H1 (cell line): ENCODE results near the gene TEX29. TPM values are rescaled to one million over a fixed set of nuclear protein-coding genes. Genes with fewer than 3 reads are reported as not detected.

Source experiments
- ATF2 ChIP-seq: IDR thresholded peaks from 2 replicates; pipeline ENCODE4 v1.6.1; 2012; ENCODE audit warnings: low read length, inconsistent platforms
- CREB1 ChIP-seq: IDR thresholded peaks from 2 replicates; pipeline ENCODE4 v1.6.1; 2012; ENCODE audit warnings: inconsistent platforms
- EP300 ChIP-seq, 2 experiments: IDR thresholded peaks; 1 replicate in 1 of 2; 2 replicates in 1 of 2; pipeline ENCODE4 v1.6.1; 2011 to 2012; ENCODE audit warnings: low read depth in 2 of 2, low read length in 2 of 2, mild to moderate bottlenecking in 2 of 2, borderline replicate concordance in 1 of 2, inconsistent platforms in 1 of 2, moderate library complexity in 1 of 2
- EZH2 ChIP-seq: fragments of 200-600 bp; sonication (generic); IDR thresholded peaks from 2 replicates; pipeline ENCODE4 v1.7.1; 2012; ENCODE audit warnings: low read depth, mild to moderate bottlenecking, moderate library complexity, low read length, inconsistent platforms; ENCODE audit not compliant: severe bottlenecking
- FOSL1 ChIP-seq: IDR thresholded peaks from 2 replicates; pipeline ENCODE4 v1.6.1; 2011; ENCODE audit warnings: mild to moderate bottlenecking, low read depth, low read length, moderate library complexity; ENCODE audit not compliant: insufficient read depth
- RXRA ChIP-seq: IDR thresholded peaks from 2 replicates; pipeline ENCODE4 v1.6.1; 2011; ENCODE audit warnings: low read depth, mild to moderate bottlenecking, low read length, moderate library complexity; ENCODE audit not compliant: insufficient read depth
- SIX5 ChIP-seq: IDR thresholded peaks from 2 replicates; pipeline ENCODE4 v1.6.1; 2011; ENCODE audit warnings: mild to moderate bottlenecking, low read depth, low read length
- SP2 ChIP-seq: IDR thresholded peaks from 2 replicates; pipeline ENCODE4 v1.6.1; 2012; ENCODE audit warnings: mild to moderate bottlenecking, low read length, inconsistent platforms
- polyA plus RNA-seq, 7 experiments: library from polyadenylated mRNA; depleted of rRNA in 3 of 7; stranded (reverse) in 5 of 7; unstranded in 2 of 7; fragments of >200 nt in 5 of 7; fragments of 200-250 nt in 2 of 7; gene quantifications; 1 replicate in 5 of 7; 2 replicates in 1 of 7; 4 replicates in 1 of 7; pipeline versions ENCODE4 v1.2.1 to v1.2.3, GENCODE V29; 2011 to 2013; ENCODE audit warnings: missing spikeins in 2 of 7, mixed read lengths in 2 of 7
- total RNA-seq: library from RNA; stranded (reverse); fragmentation: NEBNext Ultra II Directional; extraction: Animal tissue kit (Norgen Biotek cat#: 25700); gene quantifications from 2 replicates; pipeline ENCODE4 v1.2.1, GENCODE V29; 2021
- TF ChIP-seq, protein P1 (sequence below): fragments of 300-600 bp; sonication (generic); IDR thresholded peaks from 2 replicates; pipeline ENCODE4 v1.7.1; 2012; ENCODE audit warnings: low read length, moderate library complexity, mild to moderate bottlenecking, inconsistent platforms; ENCODE audit not compliant: insufficient replicate concordance

TEX29 gene
- total and polyA plus RNA-seq, 2 of the 8 experiments (the other 6 are each of a cell fraction or from before 2014, with no cell fraction given), result 0.08 TPM; not detected in 1

DNA sequence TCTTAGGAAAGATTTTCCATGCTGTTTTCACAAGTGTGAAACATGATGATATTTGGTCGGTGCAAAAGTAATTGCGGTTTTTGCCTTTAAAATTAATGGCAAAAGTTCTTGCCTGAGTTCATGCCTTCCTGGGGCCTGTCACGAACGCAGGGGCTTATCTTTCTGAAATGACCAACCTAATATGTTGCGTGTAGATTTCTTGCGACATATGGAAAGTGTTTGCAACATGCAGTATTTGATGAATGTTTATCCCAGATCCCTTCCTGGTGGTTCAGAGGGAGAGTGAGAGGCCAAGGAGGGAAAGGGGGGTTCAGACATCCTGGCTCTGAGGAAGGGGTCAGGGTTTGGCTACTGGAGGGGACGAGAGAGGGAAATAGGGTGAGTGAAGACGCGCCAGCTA lies 72.0 kb downstream of the TEX29 start (continued):
- TF ChIP-seq, protein P1, sequence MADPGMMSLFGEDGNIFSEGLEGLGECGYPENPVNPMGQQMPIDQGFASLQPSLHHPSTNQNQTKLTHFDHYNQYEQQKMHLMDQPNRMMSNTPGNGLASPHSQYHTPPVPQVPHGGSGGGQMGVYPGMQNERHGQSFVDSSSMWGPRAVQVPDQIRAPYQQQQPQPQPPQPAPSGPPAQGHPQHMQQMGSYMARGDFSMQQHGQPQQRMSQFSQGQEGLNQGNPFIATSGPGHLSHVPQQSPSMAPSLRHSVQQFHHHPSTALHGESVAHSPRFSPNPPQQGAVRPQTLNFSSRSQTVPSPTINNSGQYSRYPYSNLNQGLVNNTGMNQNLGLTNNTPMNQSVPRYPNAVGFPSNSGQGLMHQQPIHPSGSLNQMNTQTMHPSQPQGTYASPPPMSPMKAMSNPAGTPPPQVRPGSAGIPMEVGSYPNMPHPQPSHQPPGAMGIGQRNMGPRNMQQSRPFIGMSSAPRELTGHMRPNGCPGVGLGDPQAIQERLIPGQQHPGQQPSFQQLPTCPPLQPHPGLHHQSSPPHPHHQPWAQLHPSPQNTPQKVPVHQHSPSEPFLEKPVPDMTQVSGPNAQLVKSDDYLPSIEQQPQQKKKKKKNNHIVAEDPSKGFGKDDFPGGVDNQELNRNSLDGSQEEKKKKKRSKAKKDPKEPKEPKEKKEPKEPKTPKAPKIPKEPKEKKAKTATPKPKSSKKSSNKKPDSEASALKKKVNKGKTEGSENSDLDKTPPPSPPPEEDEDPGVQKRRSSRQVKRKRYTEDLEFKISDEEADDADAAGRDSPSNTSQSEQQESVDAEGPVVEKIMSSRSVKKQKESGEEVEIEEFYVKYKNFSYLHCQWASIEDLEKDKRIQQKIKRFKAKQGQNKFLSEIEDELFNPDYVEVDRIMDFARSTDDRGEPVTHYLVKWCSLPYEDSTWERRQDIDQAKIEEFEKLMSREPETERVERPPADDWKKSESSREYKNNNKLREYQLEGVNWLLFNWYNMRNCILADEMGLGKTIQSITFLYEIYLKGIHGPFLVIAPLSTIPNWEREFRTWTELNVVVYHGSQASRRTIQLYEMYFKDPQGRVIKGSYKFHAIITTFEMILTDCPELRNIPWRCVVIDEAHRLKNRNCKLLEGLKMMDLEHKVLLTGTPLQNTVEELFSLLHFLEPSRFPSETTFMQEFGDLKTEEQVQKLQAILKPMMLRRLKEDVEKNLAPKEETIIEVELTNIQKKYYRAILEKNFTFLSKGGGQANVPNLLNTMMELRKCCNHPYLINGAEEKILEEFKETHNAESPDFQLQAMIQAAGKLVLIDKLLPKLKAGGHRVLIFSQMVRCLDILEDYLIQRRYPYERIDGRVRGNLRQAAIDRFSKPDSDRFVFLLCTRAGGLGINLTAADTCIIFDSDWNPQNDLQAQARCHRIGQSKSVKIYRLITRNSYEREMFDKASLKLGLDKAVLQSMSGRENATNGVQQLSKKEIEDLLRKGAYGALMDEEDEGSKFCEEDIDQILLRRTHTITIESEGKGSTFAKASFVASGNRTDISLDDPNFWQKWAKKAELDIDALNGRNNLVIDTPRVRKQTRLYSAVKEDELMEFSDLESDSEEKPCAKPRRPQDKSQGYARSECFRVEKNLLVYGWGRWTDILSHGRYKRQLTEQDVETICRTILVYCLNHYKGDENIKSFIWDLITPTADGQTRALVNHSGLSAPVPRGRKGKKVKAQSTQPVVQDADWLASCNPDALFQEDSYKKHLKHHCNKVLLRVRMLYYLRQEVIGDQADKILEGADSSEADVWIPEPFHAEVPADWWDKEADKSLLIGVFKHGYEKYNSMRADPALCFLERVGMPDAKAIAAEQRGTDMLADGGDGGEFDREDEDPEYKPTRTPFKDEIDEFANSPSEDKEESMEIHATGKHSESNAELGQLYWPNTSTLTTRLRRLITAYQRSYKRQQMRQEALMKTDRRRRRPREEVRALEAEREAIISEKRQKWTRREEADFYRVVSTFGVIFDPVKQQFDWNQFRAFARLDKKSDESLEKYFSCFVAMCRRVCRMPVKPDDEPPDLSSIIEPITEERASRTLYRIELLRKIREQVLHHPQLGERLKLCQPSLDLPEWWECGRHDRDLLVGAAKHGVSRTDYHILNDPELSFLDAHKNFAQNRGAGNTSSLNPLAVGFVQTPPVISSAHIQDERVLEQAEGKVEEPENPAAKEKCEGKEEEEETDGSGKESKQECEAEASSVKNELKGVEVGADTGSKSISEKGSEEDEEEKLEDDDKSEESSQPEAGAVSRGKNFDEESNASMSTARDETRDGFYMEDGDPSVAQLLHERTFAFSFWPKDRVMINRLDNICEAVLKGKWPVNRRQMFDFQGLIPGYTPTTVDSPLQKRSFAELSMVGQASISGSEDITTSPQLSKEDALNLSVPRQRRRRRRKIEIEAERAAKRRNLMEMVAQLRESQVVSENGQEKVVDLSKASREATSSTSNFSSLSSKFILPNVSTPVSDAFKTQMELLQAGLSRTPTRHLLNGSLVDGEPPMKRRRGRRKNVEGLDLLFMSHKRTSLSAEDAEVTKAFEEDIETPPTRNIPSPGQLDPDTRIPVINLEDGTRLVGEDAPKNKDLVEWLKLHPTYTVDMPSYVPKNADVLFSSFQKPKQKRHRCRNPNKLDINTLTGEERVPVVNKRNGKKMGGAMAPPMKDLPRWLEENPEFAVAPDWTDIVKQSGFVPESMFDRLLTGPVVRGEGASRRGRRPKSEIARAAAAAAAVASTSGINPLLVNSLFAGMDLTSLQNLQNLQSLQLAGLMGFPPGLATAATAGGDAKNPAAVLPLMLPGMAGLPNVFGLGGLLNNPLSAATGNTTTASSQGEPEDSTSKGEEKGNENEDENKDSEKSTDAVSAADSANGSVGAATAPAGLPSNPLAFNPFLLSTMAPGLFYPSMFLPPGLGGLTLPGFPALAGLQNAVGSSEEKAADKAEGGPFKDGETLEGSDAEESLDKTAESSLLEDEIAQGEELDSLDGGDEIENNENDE, result no peak
- TF ChIP-seq RXRA (no peak), ATF2 (no peak), EP300 (IDR thresholded peaks at IDR 0.05; ENCODE audit: borderline replicate concordance in 1 of 2, low read depth in 2 of 2, low read length in 2 of 2) (no peak), FOSL1 (no peak), CREB1 (no peak), SIX5 (no peak), SP2 (no peak), EZH2 (no peak)
